Spleen (tissue), 11 donors: ENCODE measurements around the gene CCDC80. TPM values are rescaled to one million over a fixed set of nuclear protein-coding genes. Genes with fewer than 3 reads are reported as not detected.

Experiments
- DNase-seq: peaks from one replicate; pipeline ENCODE4 v3.0.0-alpha.2; 2020
- H3K27ac ChIP-seq, 8 donors: fragments of 200-600 bp; sonication (generic) in 7 of 8; 1 replicate in 4 of 8; 2 replicates in 4 of 8; pipeline versions ENCODE4 v1.5.0 to v1.8.0; 2016 to 2021; ENCODE audit warnings: inconsistent platforms in 4 of 8, mild to moderate bottlenecking in 4 of 8, moderate library complexity in 1 of 8
- H3K27me3 ChIP-seq, 7 donors: fragments of 200-600 bp; sonication (generic) in 6 of 7; replicated peaks in 1 of 7; 1 replicate in 4 of 7; 2 replicates in 3 of 7; pipeline versions ENCODE4 v1.5.0 to v1.8.0; 2016 to 2021; ENCODE audit warnings: inconsistent platforms in 3 of 7, mild to moderate bottlenecking in 1 of 7
- H3K36me3 ChIP-seq, 6 donors: fragments of 200-600 bp; sonication (generic) in 5 of 6; 1 replicate in 4 of 6; 2 replicates in 2 of 6; pipeline versions ENCODE4 v1.5.0 to v1.8.0; 2016 to 2021; ENCODE audit warnings: inconsistent platforms in 2 of 6
- H3K4me1 ChIP-seq, 6 donors: fragments of 200-600 bp; sonication (generic) in 5 of 6; 1 replicate in 3 of 6; 2 replicates in 3 of 6; pipeline versions ENCODE4 v1.5.0 to v1.8.0; 2016 to 2021; ENCODE audit warnings: inconsistent platforms in 3 of 6
- H3K4me3 ChIP-seq, 8 donors: fragments of 200-600 bp; sonication (generic) in 7 of 8; 1 replicate in 4 of 8; 2 replicates in 4 of 8; pipeline versions ENCODE4 v1.5.0 to v1.8.0; 2016 to 2021; ENCODE audit warnings: inconsistent platforms in 4 of 8, mild to moderate bottlenecking in 4 of 8, moderate library complexity in 2 of 8
- H3K9me3 ChIP-seq, 8 donors: fragments of 200-600 bp; sonication (generic) in 7 of 8; 1 replicate in 4 of 8; 2 replicates in 4 of 8; pipeline versions ENCODE4 v1.5.0 to v1.8.0; 2016 to 2021; ENCODE audit warnings: inconsistent platforms in 4 of 8
- POLR2A ChIP-seq, 3 donors: fragments of 450-650 bp; IDR thresholded peaks; one replicate each; pipeline ENCODE4 v1.5.1; 2017; ENCODE audit warnings: antibody characterized with exemption in 3 of 3, mild to moderate bottlenecking in 1 of 3
- POLR2AphosphoS5 ChIP-seq, 3 donors: sonication (generic); formaldehyde crosslinking; IDR thresholded peaks; one replicate each; pipeline ENCODE4 v1.5.1; 2017; ENCODE audit warnings: antibody characterized with exemption in 3 of 3
- WGBS, 5 donors: extraction: QIAGEN DNeasy Blood & Tissue Kit in 3 of 5; methylation state at CpG; one replicate each; pipeline versions ENCODE4 v1.1.5 to v1.1.7; 2013 to 2018; 5-methylcytosine and 5-hydroxymethylcytosine counted together
- intact Hi-C: fragments of 100-400 bp; cut with DNase I; formaldehyde crosslinking; loops from one replicate; pipeline ENCODE4 v1.15.0; 2023; ENCODE audit warnings: low total_unique reads
- polyA plus RNA-seq, 3 donors: library from polyadenylated mRNA; stranded (reverse); fragments of 200-250 nt; gene quantifications; one replicate each; pipeline ENCODE4 v1.2.1, GENCODE V29; 2013
- total RNA-seq, 7 donors: library from RNA; depleted of rRNA in 3 of 7; stranded (reverse); fragments of >200 nt in 3 of 7; fragmentation: NEBNext Ultra II Directional in 4 of 7; extraction: Animal tissue kit (Norgen Biotek cat#: 25700) in 4 of 7; gene quantifications; one replicate each; pipeline versions ENCODE4 v1.1.0 to v1.2.1, GENCODE V29; 2016 to 2021
- TF ChIP-seq, protein P1 (sequence below), 11 experiments: fragments of 200-600 bp in 7 of 11; fragments of 450-650 bp in 4 of 11; sonication (generic) in 4 of 11; IDR thresholded peaks in 8 of 11; conservative IDR thresholded peaks in 3 of 11; 1 replicate in 7 of 11; 2 replicates in 4 of 11; pipeline versions ENCODE4 v1.4.0 to v1.8.0; 2016 to 2021; ENCODE audit warnings: antibody characterized with exemption in 11 of 11, inconsistent platforms in 4 of 11, mild to moderate bottlenecking in 1 of 11
- donor health status: healthy with polysubstance abuse.
- donor health status: DM: no; HTN: no; CAD: no; lungs with moderate emphysema.
- donor health status: DM: no; HTN: no; CAD: no.
- donor health status: Bipolar disorder and iron deficiency.
- donor health status: healthy.
- donor health status: DM: no; HTN: no; CAD: no.
- donor health status: DM: yes; HTN: yes; CAD: no.

CCDC80 gene
- total and polyA plus RNA-seq, 10 donors: 5.2 to 99.9 (median 31.5) TPM

DNA sequence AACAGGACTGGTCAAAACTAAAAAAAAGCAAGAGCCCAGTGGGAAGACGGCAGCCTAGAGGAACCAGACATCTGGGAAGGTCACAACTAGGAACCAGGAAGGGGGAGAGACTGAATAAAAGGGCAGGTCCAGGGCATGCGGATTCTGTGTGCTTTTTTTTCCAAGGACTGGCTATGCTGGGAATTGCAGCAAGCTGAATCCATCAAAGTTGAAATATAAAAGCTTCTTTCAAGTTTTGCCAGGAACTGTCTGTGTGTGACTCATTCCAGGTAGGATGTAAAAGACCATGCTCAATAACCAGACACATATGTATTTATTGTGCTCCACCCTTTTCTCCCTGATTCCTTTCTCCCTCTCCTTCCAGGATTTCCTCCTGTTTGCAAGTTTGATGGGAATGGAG, 47.9 kb upstream of the CCDC80 start:
- intact Hi-C loops: no loop called here
- Histone ChIP-seq H3K9me3 (peaks cover 0 to under 1% (median 0%) of the 10 kb centered on the region in 8 donors), H3K4me3 (no peak overlapping the region), H3K36me3 (no peaks in the 10 kb centered on the region), H3K4me1 (peaks cover 0 to 6% (median 0%) of the 10 kb centered on the region in 6 donors), H3K27ac (no peak overlapping the region), H3K27me3 (no peaks in the 10 kb centered on the region)
- no peak for TF ChIP-seq POLR2AphosphoS5 (IDR thresholded peaks at IDR 0.05)
- 75 to 86% (median 76%) methylated on average over 2 of the region's 2 CpGs for WGBS, 5 donors
- no peak for DNase-seq

DNA sequence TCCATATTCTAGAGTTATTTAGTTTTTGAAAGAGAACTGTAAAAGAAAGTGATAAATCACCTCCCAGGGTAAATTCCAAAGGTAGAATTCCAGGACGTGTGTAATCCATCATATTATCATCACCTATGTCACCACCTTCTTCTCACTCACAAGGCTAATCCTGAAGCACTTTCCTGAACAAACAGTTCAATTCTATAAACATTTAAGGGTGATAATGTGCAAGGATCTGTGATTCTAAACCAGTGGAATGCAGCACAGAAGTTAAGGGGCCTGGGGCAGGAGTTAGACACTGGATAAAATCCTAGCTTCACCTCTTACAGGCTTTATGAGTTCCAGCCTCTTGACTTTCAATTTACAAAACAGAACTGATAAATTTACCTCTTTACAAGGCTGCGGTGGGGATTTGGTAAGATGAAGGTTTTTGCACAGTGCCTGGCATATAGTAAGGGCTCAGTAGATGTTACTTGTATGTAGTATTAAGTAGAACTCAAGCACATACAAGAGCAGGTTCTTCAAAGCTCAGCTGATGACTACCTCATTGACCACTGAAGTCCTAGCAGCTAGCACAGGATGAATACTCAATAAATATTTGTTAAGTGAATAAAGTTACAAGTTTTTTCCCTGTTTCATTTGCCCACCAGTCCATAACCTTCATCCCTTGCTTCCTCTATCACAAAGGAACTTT, 47.3 kb upstream of the CCDC80 start:
- H3K4me1 ChIP-seq: peaks cover 0 to 6% (median 0%) of the 10 kb centered on the region in 6 donors
- 66 to 97% (median 84%) methylated on average over 2 of the region's 2 CpGs for WGBS, 5 donors
- H3K9me3 ChIP-seq: no peaks in the 10 kb centered on the region
- DNase-seq: no peak
- no peaks in the 10 kb centered on the region for H3K27me3 ChIP-seq
- no peak overlapping the region for H3K27ac ChIP-seq
- TF ChIP-seq, protein P1, sequence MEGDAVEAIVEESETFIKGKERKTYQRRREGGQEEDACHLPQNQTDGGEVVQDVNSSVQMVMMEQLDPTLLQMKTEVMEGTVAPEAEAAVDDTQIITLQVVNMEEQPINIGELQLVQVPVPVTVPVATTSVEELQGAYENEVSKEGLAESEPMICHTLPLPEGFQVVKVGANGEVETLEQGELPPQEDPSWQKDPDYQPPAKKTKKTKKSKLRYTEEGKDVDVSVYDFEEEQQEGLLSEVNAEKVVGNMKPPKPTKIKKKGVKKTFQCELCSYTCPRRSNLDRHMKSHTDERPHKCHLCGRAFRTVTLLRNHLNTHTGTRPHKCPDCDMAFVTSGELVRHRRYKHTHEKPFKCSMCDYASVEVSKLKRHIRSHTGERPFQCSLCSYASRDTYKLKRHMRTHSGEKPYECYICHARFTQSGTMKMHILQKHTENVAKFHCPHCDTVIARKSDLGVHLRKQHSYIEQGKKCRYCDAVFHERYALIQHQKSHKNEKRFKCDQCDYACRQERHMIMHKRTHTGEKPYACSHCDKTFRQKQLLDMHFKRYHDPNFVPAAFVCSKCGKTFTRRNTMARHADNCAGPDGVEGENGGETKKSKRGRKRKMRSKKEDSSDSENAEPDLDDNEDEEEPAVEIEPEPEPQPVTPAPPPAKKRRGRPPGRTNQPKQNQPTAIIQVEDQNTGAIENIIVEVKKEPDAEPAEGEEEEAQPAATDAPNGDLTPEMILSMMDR (IDR thresholded peaks at IDR 0.05 in 8 of 11, conservative IDR thresholded peaks at IDR 0.05 in 3 of 11): no peak
- TF ChIP-seq POLR2A (IDR thresholded peaks at IDR 0.05) (no peak), POLR2AphosphoS5 (IDR thresholded peaks at IDR 0.05) (no peak)
- no peaks in the 10 kb centered on the region for H3K36me3 ChIP-seq
- no peak overlapping the region for H3K4me3 ChIP-seq
- intact Hi-C loops: no loop called here

DNA sequence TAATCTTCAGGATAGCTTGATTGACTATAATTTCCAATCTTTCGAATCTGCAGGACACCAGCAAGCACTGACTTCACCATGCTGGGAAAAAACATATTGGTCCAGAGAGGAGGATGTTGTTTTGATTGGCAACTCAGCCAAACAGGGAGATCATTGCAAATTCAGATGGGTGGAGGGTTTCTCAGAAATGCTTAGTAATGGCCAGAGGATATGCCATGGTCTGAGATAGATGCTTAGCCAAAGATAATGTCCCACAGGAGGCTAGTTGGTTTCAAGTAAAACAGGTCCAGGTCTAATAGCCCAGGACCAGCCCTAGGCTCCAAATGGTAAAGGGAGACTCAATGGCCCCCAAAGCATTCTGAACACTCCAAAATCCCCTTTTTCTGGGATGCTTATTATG, 46.7 kb upstream of the CCDC80 start:
- 85 to 100% (median 95%) methylated on average over 1 of the region's 1 CpG for WGBS, 5 donors
- Histone ChIP-seq H3K36me3 (no peaks in the 10 kb centered on the region), H3K4me1 (peaks cover 0 to 6% (median 0%) of the 10 kb centered on the region in 6 donors), H3K27ac (no peak overlapping the region), H3K27me3 (no peaks in the 10 kb centered on the region), H3K9me3 (no peaks in the 10 kb centered on the region), H3K4me3 (no peak overlapping the region)
- intact Hi-C loops: no loop called here
- DNase-seq: no peak
- TF ChIP-seq POLR2AphosphoS5 (IDR thresholded peaks at IDR 0.05) (no peak), POLR2A (IDR thresholded peaks at IDR 0.05) (no peak)
- TF ChIP-seq, protein P1 (IDR thresholded peaks at IDR 0.05 in 8 of 11, conservative IDR thresholded peaks at IDR 0.05 in 3 of 11): no peak

DNA sequence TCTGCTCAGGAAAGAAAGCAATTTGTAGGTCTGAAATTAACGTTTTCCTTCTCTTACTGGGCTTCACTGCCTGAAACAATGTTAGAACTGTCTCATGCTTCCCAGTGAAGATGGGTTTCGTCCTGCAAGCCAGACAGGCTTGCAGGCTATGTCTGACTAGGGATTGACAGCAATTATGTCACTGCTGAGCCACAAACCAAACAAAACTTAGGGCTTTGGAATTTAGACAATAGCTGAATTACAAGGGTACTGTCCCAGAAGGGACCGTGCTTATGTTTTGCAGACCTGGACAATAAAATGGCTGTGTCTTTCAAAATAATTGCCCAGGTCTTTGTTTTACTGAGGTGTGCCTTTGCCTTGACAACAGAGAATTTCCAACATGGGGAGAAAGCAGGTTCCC, 46.3 kb upstream of the CCDC80 start:
- TF ChIP-seq, protein P1 (IDR thresholded peaks at IDR 0.05 in 8 of 11, conservative IDR thresholded peaks at IDR 0.05 in 3 of 11): no peak
- TF ChIP-seq POLR2A (IDR thresholded peaks at IDR 0.05): no peak
- no peak for TF ChIP-seq POLR2AphosphoS5 (IDR thresholded peaks at IDR 0.05)
- Histone ChIP-seq H3K36me3 (no peaks in the 10 kb centered on the region), H3K27me3 (no peaks in the 10 kb centered on the region), H3K4me3 (no peak overlapping the region), H3K27ac (no peak overlapping the region), H3K9me3 (no peaks in the 10 kb centered on the region), H3K4me1 (peaks cover 0 to 6% (median 0%) of the 10 kb centered on the region in 6 donors)
- intact Hi-C loops: no loop called here
- DNase-seq: no peak
- 70 to 87% (median 75%) methylated on average over 3 of the region's 3 CpGs for WGBS, 5 donors
